ENCODE measurements around the gene PLEKHH1. TPM values are rescaled to one million over a fixed set of nuclear protein-coding genes. Genes with fewer than 3 reads are reported as not detected.
"Not testable (repeated sequence)": the region's sequence is repeated elsewhere in the genome, so short reads cannot be mapped to it uniquely, and the experiment has no call there.

PLEKHH1 gene
- total RNA-seq, 2 donors from 2014 or later: 0.17 to 4.9 TPM

GRCh38 chr14:67618617-67619063 is 85.5 kb downstream of the PLEKHH1 start:
- peak; percentile 38 for ATAC-seq (replicated peaks)
- H3K4me3 Mint-ChIP-seq: peak overlapping the region; percentile 90
- H3K27ac Mint-ChIP-seq: peak overlapping the region; percentile 92
- H3K9me3 Mint-ChIP-seq: no peaks in the 10 kb centered on the region
- H3K27me3 Mint-ChIP-seq: no peaks in the 10 kb centered on the region
- H3K36me3 Mint-ChIP-seq (ENCODE audit: low read depth): peaks cover 35% of the 10 kb centered on the region
- peaks cover 4% of the 10 kb centered on the region for H3K4me1 Mint-ChIP-seq

- Mint-ChIP-seq H3K4me1 (peaks cover 4% of the 10 kb centered on the region), H3K4me3 (peak within 1 kb of the TSS; percentile 90), H3K9me3 (no peaks in the 10 kb centered on the region), H3K27me3 (peaks cover 4% of the 10 kb centered on the region), H3K27ac (peak within 1 kb of the TSS; percentile 92), H3K36me3 (ENCODE audit: low read depth) (peaks cover 41% of the 10 kb centered on the region)
- peak; percentile 94 for ATAC-seq (replicated peaks)
Observed at GRCh38 chr14:67619446-67620216, 86.5 kb downstream of the PLEKHH1 start, which contains the start of gene ARG2. Gene ARG2 (plus strand): TSS chr14:67619920. CDS start chr14:67619978, 58 bp downstream.

GRCh38 chr14:67620217-67620785 is 87.2 kb downstream of the PLEKHH1 start:
- H3K27me3 Mint-ChIP-seq: peaks cover 4% of the 10 kb centered on the region
- H3K27ac Mint-ChIP-seq: peak overlapping the region; percentile 92
- peaks cover 4% of the 10 kb centered on the region for H3K4me1 Mint-ChIP-seq
- peaks cover 41% of the 10 kb centered on the region for H3K36me3 Mint-ChIP-seq (ENCODE audit: low read depth)
- no peaks in the 10 kb centered on the region for H3K9me3 Mint-ChIP-seq
- no peak for ATAC-seq (replicated peaks)
- H3K4me3 Mint-ChIP-seq: peak overlapping the region; percentile 90

- Mint-ChIP-seq H3K9me3 (no peaks in the 10 kb centered on the region), H3K4me1 (peaks cover 4% of the 10 kb centered on the region), H3K27ac (peak overlapping the region; percentile 81), H3K36me3 (ENCODE audit: low read depth) (peaks cover 41% of the 10 kb centered on the region), H3K4me3 (peak overlapping the region; percentile 31), H3K27me3 (peaks cover 4% of the 10 kb centered on the region)
- no peak for ATAC-seq (replicated peaks)
Observed at GRCh38 chr14:67622675-67623074, 89.6 kb downstream of the PLEKHH1 start.

- Mint-ChIP-seq H3K27me3 (peaks cover 4% of the 10 kb centered on the region), H3K9me3 (no peaks in the 10 kb centered on the region), H3K4me1 (peaks cover 4% of the 10 kb centered on the region), H3K4me3 (peak overlapping the region; percentile 31), H3K27ac (peak overlapping the region; percentile 81), H3K36me3 (ENCODE audit: low read depth) (peaks cover 41% of the 10 kb centered on the region)
- no peak for ATAC-seq (replicated peaks)
Observed at GRCh38 chr14:67623114-67623513, 90.0 kb downstream of the PLEKHH1 start.

GRCh38 chr14:67626131-67626530 is 93.0 kb downstream of the PLEKHH1 start:
- H3K27ac Mint-ChIP-seq, H3K9me3 Mint-ChIP-seq, H3K27me3 Mint-ChIP-seq, H3K4me1 Mint-ChIP-seq, H3K4me3 Mint-ChIP-seq: not testable (repeated sequence)
- peak; percentile 33 for ATAC-seq (replicated peaks)
- peaks cover 23% of the 10 kb centered on the region for H3K36me3 Mint-ChIP-seq (ENCODE audit: low read depth)

- peaks cover 4% of the 10 kb centered on the region for H3K27me3 Mint-ChIP-seq
- peaks cover 13% of the 10 kb centered on the region for H3K36me3 Mint-ChIP-seq (ENCODE audit: low read depth)
- ATAC-seq (replicated peaks): no peak
- no peaks in the 10 kb centered on the region for H3K4me1 Mint-ChIP-seq
- H3K27ac Mint-ChIP-seq: no peak overlapping the region
- no peak overlapping the region for H3K4me3 Mint-ChIP-seq
- H3K9me3 Mint-ChIP-seq: no peaks in the 10 kb centered on the region
Observed at GRCh38 chr14:67627519-67627918, 94.4 kb downstream of the PLEKHH1 start.

- peaks cover 7% of the 10 kb centered on the region for H3K36me3 Mint-ChIP-seq (ENCODE audit: low read depth)
- H3K9me3 Mint-ChIP-seq: no peaks in the 10 kb centered on the region
- H3K4me1 Mint-ChIP-seq: no peaks in the 10 kb centered on the region
- H3K4me3 Mint-ChIP-seq: no peak overlapping the region
- no peaks in the 10 kb centered on the region for H3K27me3 Mint-ChIP-seq
- no peak overlapping the region for H3K27ac Mint-ChIP-seq
- no peak for ATAC-seq (replicated peaks)
Observed at GRCh38 chr14:67630186-67630585, 97.1 kb downstream of the PLEKHH1 start.

GRCh38 chr14:67630938-67631337 is 97.8 kb downstream of the PLEKHH1 start:
- no peaks in the 10 kb centered on the region for H3K9me3 Mint-ChIP-seq
- no peak overlapping the region for H3K4me3 Mint-ChIP-seq
- no peak overlapping the region for H3K27ac Mint-ChIP-seq
- no peak for ATAC-seq (replicated peaks)
- peaks cover 9% of the 10 kb centered on the region for H3K36me3 Mint-ChIP-seq (ENCODE audit: low read depth)
- no peaks in the 10 kb centered on the region for H3K27me3 Mint-ChIP-seq
- H3K4me1 Mint-ChIP-seq: no peaks in the 10 kb centered on the region

- H3K36me3 Mint-ChIP-seq (ENCODE audit: low read depth): peaks cover 16% of the 10 kb centered on the region
- no peak overlapping the region for H3K4me3 Mint-ChIP-seq
- no peak for ATAC-seq (replicated peaks)
- no peaks in the 10 kb centered on the region for H3K27me3 Mint-ChIP-seq
- no peaks in the 10 kb centered on the region for H3K9me3 Mint-ChIP-seq
- no peaks in the 10 kb centered on the region for H3K4me1 Mint-ChIP-seq
- no peak overlapping the region for H3K27ac Mint-ChIP-seq
Observed at GRCh38 chr14:67633451-67634147, 100.5 kb downstream of the PLEKHH1 start.

- Mint-ChIP-seq H3K27ac (peak overlapping the region; percentile 82), H3K4me3 (peak overlapping the region; percentile 28), H3K4me1 (no peaks in the 10 kb centered on the region), H3K27me3 (no peaks in the 10 kb centered on the region), H3K36me3 (ENCODE audit: low read depth) (peaks cover 16% of the 10 kb centered on the region), H3K9me3 (no peaks in the 10 kb centered on the region)
- ATAC-seq (replicated peaks): peak; percentile 95
Observed at GRCh38 chr14:67636361-67636919, 103.3 kb downstream of the PLEKHH1 start.

GRCh38 chr14:67638642-67639041 is 105.6 kb downstream of the PLEKHH1 start:
- Mint-ChIP-seq H3K4me3 (no peak overlapping the region), H3K27me3 (no peaks in the 10 kb centered on the region), H3K36me3 (ENCODE audit: low read depth) (peaks cover 27% of the 10 kb centered on the region), H3K9me3 (no peaks in the 10 kb centered on the region), H3K4me1 (peaks cover 14% of the 10 kb centered on the region), H3K27ac (no peak overlapping the region)
- no peak for ATAC-seq (replicated peaks)
